Measurements from ENCODE around the gene FNBP1.
"Not testable (repeated sequence)": the region's sequence is repeated elsewhere in the genome, so short reads cannot be mapped to it uniquely, and the experiment has no call there.

Gene FNBP1

DNA sequence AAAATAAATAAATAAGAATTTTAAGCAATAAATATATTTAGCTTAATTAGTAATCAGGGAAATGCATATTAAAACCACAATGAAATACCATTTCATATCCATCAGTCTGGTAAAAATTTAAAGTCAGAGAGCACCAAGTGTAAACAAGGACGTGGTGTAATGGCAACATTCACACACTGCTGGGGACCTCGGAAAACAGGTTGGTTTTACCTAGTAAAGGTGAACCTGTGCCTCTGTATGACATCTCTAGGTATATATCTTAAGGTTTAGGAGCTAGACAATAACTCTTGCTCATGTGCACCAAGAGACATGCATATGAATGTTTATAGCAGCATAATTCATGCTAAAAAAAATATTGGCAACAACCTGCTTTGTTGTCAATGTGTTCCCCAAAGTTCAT lies 29.7 kb downstream of the FNBP1 start:
- no peak overlapping the region for H3K4me3 ChIP-seq (replicated peaks; ENCODE audit: low read depth, low read length)
- TF ChIP-seq, protein P1, sequence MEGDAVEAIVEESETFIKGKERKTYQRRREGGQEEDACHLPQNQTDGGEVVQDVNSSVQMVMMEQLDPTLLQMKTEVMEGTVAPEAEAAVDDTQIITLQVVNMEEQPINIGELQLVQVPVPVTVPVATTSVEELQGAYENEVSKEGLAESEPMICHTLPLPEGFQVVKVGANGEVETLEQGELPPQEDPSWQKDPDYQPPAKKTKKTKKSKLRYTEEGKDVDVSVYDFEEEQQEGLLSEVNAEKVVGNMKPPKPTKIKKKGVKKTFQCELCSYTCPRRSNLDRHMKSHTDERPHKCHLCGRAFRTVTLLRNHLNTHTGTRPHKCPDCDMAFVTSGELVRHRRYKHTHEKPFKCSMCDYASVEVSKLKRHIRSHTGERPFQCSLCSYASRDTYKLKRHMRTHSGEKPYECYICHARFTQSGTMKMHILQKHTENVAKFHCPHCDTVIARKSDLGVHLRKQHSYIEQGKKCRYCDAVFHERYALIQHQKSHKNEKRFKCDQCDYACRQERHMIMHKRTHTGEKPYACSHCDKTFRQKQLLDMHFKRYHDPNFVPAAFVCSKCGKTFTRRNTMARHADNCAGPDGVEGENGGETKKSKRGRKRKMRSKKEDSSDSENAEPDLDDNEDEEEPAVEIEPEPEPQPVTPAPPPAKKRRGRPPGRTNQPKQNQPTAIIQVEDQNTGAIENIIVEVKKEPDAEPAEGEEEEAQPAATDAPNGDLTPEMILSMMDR (IDR thresholded peaks at IDR 0.05; ENCODE audit: low read length, missing control alignments): no peak
- DNase-seq (ENCODE audit: low read depth): no peak

DNA sequence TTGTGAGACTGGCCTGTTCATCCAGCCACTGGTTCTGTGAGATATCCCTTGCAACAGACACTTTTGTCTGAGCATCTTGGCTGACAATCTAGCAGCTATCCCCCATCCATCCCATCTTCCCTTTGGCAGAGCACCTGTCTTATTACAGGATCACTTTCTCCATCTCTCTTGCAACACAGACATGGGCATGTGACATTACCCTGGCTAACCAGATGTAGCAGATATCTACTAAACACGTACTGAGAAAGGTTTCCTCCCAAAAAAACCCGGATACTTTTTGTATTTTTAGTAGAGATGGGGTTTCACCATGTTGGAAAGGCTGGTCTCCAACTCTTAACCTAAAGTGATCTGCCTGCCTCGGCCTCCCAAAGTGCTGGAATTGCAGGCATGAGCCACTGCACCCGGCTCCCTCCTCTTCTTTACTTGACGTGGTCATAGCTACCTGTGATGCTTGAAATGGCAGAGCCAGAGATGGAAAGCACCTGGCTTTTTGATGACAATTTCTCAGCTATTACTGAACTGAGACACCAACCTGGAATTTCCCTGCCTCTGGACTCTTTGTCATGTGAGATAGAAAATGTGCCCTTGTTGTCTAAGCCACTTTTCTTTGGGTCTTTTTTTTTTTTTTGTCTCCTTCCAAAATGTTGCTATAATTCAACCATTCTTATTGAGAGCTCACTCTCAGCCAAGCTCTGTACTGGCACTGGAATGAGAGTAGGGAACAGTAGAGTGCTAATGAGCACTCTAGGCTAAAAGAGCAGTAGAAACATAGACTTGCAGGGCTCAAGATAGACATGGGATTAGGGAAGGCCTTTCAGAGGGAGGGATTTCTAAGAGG lies 32.6 kb downstream of the FNBP1 start:
- no peak overlapping the region for H3K4me3 ChIP-seq (replicated peaks; ENCODE audit: low read depth, low read length)
- no peak for DNase-seq (ENCODE audit: low read depth)
- TF ChIP-seq, protein P1 (IDR thresholded peaks at IDR 0.05; ENCODE audit: low read length, missing control alignments): no peak

DNA sequence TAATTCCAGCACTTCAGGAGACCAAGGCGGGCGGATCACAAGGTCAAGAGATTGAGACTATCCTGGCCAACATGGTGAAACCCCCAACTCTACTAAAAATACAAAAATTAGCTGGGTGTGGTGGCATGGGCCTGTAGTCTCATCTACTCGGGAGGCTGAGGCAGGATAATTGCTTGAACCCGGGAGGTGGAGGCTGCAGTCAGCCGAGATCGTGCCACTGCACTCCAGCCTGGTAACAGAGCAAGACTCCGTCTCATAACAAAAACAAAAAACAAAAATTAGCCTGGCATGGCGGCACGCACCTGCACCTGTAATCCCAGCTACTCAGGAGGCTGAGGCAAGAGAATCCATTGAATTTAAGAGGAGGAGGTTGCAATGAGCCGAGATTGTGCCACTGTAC lies 33.4 kb downstream of the FNBP1 start:
- H3K4me3 ChIP-seq (replicated peaks; ENCODE audit: low read depth, low read length): not testable (repeated sequence)

DNA sequence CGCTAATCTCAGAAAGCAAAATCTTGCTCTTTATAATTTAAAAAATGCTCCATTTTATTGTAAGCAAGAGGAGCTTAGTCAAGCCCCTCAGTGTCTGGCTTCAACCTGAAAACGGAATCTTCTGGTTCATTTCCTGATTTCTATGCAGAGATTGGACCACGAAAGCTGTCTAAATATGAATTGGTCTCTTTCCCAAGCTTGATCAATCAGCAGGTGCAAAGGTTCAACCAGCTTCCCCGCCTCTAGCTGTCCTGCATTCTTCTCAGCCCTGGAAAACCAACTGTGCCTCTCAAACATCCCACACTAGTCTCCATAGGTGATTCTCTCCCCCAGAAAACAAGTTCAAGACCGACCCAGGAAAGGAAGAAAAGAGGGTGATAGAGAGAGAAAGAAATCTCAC lies 34.5 kb downstream of the FNBP1 start:
- no peak for DNase-seq (ENCODE audit: low read depth)
- H3K4me3 ChIP-seq (replicated peaks; ENCODE audit: low read depth, low read length): no peak overlapping the region
- TF ChIP-seq, protein P1 (IDR thresholded peaks at IDR 0.05; ENCODE audit: low read length, missing control alignments): no peak

More for the DNA sequence above, 33.4 kb downstream of the FNBP1 start:
- DNase-seq (ENCODE audit: low read depth): not testable (repeated sequence)

DNA sequence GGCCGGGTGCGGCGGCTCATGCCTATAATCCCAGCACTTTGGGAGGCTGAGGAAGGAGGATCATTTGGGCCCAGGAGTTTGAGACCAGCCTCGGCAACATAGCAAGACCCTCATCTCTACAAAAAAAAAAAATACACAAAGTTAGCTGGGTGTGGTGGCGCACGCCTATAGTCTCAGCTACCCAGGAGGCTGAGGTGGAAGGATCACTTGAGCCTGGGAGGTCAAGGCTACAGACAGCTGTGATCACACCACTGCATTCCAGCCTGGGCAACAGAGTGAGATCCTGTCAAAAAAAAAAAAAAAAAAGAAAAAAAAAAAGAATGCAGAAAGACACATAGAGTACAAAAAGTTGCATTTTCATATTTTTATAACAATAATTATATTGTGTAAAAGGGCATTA lies 36.0 kb downstream of the FNBP1 start:
- not testable (repeated sequence) for H3K4me3 ChIP-seq (replicated peaks; ENCODE audit: low read depth, low read length); DNase-seq (ENCODE audit: low read depth)

DNA sequence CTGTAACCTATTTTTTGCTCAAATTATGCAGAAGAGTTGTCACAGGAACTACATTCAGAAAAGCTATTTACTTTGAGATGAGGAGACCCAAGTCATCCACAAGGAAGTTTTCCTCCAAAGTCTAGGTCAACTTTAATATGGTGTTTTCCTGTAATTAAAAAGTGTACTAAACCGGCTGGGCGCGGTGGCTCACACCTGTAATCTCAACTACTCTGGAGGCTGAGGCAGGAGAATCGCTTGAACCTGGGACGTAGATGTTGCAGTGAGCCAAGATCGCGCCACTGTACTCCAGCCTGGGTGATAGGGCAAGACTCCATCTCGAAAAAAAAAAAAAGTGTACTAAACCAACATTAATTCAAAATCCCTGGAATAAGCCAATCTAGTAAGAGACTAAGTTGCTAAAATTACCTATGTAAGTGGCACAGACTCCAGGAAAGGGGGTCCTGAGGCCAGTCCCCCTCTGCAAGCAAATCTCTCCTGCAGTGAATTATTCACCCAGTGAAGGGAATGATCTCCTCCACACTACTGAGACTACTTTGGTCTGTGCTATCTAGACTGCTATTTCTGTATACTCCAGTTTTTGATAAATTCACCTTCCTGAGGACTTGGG lies 38.9 kb downstream of the FNBP1 start:
- no peak overlapping the region for H3K4me3 ChIP-seq (replicated peaks; ENCODE audit: low read depth, low read length)
- TF ChIP-seq, protein P1 (IDR thresholded peaks at IDR 0.05; ENCODE audit: low read length, missing control alignments): no peak
- DNase-seq (ENCODE audit: low read depth): no peak

DNA sequence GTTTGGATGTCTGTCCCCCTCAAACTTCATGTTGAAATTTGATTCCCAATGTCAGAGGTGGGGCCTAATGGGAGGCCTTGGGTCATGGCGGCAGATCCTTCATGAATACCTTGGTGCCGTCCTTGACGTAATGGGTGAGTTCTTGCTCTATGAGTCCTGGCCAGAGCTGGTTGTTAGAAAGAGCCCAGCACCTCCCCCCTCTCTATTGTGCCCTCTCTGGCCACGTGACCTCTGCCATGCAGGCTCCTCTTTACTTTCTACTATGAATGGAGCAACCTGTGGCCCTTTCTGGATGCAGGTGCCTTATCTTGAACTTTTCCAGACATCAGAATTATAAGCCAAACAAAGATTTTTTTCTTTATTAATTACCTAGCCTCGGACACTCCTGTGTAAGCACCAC lies 40.7 kb downstream of the FNBP1 start:
- TF ChIP-seq, protein P1 (IDR thresholded peaks at IDR 0.05; ENCODE audit: low read length, missing control alignments): no peak

DNA sequence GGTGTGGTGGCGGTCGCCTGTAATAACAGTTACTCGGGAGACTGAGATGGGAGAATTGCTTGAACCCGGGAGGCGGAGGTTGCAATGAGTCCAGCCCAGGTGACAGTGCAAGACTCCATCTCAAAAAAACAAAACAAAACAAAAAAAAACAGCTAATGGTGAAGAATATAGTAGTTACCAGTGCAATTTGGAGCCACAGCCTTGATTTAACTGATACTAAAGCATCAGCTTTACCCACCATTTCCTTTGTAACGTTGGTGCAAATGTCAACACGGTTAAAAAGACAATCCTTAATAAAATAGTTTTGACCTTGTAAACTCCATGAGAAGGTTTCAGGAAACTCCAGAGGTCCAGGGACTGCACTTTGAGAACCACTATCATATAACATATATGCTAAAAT lies 41.8 kb downstream of the FNBP1 start:
- DNase-seq (ENCODE audit: low read depth): no peak
- TF ChIP-seq, protein P1 (IDR thresholded peaks at IDR 0.05; ENCODE audit: low read length, missing control alignments): no peak
- no peak overlapping the region for H3K4me3 ChIP-seq (replicated peaks; ENCODE audit: low read depth, low read length)

More for the DNA sequence above, 40.7 kb downstream of the FNBP1 start:
- H3K4me3 ChIP-seq (replicated peaks; ENCODE audit: low read depth, low read length): no peak overlapping the region
- DNase-seq (ENCODE audit: low read depth): no peak
